DMS 273 treated with DMSO at 0.1 percent for 48 hours (cell line): ENCODE data around the gene NKG7.
"Not testable (repeated sequence)": the region's sequence is repeated elsewhere in the genome, so short reads cannot be mapped to it uniquely, and the experiment has no call there.

Source experiments
- DNase-seq: peaks from one replicate; lab custom pipeline; 2025; lab: John Stamatoyannopoulos, UW

The NKG7 gene, protein sequence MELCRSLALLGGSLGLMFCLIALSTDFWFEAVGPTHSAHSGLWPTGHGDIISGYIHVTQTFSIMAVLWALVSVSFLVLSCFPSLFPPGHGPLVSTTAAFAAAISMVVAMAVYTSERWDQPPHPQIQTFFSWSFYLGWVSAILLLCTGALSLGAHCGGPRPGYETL

GRCh38 chr19:51372649-51373504, at the start of gene NKG7:
NKG7 (minus strand) TSS chr19:51372654; CDS start chr19:51372535, 119 bp downstream.
- DNase-seq, result no peak

GRCh38 chr19:51422053-51422448, 49.6 kb upstream of the NKG7 start:
- no peak for DNase-seq

DNA sequence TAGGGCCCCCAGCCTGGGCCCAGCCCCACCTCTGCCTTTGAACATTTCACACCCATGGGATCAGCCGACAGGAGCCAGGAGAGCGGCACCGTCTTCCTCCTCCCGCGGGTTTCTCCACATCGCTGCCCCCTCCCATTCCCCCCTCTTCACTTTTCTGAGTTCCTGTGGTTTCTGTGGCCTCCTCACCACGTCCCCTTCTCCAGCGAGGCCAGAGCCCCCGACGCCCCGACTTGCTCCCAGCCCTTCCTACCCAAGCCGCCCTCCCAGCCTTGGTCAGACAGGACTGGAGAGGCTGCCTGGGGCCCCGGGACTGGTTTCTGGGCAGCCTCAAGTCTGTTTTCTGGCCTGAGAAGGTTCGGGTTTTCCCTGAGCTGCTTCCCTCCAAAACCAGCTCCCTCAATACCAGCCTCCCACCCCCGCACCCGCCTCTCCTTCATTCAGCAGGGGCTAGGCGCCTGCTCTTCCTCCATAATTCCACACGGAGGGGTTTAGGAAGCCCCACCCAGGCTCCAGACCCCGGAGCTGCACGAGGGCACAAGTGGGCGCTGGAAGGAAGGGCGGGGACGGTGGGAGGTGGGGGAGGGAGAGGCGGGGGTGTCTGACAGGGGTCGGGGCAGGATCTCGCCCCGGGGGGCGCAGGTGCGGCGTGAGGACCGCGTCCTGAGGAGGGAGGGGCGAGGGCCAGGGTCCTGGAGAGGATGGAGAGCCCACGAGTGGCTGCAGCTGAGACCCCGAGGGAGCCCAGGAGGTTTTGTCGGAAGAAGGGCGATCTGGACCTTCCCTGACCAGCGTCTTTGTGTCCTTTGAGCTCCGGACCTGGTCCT, 49.0 kb upstream of the NKG7 start:
- DNase-seq, result no peak

DNA sequence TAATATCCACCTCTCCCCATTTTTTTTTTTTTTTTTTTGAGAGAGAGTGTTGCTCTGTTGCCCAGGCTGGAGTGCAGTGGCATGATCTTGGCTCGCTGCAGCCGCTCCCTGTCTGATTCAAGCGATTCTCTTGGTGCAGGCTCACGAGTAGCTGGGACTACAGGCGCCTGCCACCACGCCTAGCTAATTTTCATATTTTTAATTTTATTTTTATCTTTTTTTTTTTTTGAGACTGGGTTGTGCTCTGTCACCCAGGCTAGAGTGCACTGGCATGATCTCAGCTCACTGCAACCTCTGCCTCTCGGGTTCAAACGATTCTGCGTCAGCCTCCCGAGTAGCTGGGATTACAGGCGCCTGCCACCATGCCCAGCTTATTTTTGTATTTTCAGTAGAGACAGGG, 48.1 kb upstream of the NKG7 start:
- DNase-seq, result not testable (repeated sequence)

DNA sequence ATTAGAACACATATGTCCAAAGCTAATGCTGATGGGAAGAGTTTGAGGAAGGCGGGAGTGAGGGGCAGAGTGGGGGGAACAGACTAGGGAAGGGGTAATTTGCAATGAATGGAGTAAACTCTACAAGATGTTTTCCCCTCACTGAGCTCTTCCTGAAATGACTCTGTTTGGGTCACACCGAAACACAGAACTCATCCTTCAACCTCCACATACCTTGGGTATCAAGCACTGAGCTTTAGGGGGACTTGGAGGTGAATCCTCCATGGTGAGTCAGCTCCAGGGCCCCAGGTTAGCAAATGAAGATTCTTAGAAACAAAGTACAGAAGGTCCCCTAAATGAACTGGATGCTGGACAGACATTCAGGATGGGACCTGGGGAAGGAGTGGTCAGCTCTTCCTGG, 46.3 kb upstream of the NKG7 start:
- no peak for DNase-seq

DNA sequence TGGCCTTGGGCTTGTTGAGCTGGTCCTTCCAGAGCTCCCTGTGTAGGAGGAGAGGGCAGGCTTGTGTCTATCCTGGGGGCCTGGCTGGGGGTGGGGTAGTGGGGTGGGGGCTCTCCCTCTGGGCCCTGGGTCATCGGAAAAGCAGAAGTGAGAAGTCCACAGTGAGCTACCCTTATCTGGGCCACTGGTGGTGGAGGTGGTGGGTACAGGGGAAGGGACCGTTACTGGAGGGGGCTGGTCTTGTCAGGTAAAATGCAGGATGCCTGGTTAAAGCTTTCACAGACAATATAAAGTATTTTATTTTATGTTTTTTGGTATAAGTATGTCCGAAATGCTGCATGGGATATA, 45.3 kb upstream of the NKG7 start:
- no peak for DNase-seq

- no peak for DNase-seq
These were observed 44.8 kb upstream of the NKG7 start, which contains the start of gene SIGLEC10 for GRCh38 chr19:51417107-51417809. SIGLEC10 (minus strand) TSS chr19:51417642; CDS start chr19:51417581, 61 bp downstream.

GRCh38 chr19:51416422-51416821, 44.0 kb upstream of the NKG7 start:
- not testable (repeated sequence) for DNase-seq

DNA sequence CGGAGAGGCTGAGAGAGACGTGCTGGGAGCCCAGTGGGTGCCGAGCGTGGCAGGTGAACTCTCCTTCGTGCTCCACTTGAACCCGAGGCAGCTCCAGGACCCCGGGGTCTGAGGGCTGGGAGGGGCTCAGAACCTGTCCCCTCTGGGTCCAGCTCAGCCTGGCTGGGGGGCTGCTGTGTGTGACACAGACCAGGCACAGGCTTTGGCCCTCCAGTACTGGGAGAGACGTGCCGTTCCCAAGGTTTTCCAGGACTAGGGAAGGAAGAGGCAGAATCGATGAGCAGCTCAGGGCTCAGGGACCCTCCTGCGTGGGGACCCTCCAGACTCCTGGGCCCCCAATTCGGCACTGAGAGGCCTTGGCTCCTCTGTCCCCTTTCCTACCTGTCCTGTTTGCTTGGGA, 42.7 kb upstream of the NKG7 start:
- DNase-seq, result no peak

- DNase-seq, result no peak
These were observed 38.7 kb upstream of the NKG7 start for GRCh38 chr19:51410950-51411748.

GRCh38 chr19:51407511-51408131, 35.2 kb upstream of the NKG7 start:
- no peak for DNase-seq

DNA sequence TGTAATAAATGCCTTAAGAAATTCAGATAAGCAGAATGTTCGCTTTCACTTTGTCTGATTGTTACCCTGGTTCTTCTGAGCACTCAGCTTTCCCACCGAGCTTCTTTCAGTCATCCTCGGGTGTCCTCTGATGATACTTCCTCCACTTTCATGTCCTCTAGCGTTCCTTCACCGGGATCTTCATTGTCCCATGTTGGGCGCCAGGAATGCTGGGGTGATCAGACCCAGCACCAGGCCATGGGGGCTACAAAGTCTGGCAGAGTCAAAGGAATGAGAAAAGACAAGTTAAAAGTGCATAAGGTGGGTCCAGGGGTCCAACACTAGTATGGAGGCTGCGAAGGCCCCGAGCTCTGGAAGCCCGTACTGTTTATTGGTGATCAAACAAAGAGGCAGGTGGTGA, 29.7 kb upstream of the NKG7 start:
- no peak for DNase-seq

DNA sequence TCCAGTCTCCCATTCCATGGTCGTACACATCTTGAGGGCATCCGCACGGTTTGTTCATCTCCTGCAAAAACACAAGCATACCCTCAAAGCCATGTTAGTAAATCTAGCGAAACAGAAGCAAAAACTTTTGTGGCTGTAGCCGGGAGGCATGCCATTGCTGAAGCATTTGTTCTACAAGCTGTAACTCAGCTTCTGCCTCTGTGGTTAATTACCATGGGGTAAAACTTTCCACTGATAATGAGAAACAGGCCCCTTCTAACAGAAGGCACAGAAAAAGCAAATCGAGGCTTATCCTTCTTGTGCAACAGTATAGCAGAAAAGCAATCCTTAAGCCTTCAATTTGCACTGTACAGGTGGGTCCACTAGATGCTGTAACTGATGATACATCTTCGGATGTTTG, 27.5 kb upstream of the NKG7 start:
- DNase-seq, result not testable (repeated sequence)

DNA sequence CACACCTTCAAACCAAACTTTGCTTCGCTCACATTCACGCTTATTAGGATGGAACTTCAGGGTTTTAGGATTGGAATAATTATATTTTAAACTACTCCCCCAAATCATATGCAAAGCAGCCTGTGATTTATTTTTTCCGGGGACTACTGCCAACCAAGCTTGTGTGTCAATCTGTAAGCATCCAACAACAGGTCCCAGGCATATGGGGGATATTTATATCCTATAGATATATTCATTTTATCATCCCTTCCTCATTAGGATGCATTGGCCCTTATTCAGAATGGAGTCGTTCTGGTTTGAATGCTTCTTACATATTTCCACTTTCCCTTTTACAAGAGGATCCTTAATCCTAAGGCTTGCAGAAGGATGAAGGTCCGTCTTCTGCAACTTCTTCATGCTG, 26.8 kb upstream of the NKG7 start:
- DNase-seq, result no peak

DNA sequence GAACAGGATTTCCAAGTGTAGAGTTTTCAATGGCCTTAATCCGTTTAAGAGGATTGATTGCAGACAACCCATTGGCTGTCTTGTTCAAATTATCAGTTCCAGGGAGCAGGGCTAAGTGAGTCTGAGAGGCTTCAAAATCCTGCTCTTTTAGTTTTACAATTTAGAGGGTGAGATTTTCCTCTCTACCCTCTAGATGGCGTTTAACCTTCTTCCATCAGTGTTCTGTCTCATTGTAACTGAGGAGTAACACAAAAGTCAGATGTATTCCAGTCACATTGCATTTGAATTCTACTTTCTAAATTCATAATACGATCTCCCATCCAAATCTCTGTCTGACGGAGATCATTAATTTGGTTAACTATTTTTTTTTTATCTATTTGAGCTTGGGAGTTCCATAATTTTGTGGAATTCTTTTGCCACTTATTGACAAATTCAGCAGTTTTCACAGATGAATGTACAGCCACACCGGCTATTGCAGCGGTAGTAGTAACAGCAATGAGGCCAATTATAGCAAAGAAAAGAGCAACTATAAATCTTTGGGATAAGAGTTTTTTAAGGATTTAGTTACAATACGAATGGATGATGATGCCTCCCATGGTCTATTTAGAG, 25.7 kb upstream of the NKG7 start:
- DNase-seq, result no peak

DNA sequence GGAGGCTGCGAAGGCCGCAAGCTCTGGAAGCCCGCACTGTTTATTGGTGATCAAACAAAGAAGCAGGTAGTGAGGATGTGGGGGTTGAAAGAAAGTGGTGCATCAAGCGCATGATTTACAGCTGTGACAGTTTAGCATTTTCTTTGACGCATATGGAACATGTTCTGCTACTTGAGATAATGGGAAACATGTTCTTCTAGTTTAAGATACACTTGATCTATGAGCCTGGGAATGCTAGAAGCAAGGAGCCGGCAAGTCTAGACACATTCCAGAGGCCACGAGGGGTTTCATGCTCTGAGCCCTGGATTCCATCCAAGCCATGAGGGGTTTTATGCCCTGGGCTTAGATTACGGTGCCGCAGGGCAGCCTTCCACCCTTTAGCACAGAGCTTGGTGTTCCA, 25.0 kb upstream of the NKG7 start:
- not testable (repeated sequence) for DNase-seq

DNA sequence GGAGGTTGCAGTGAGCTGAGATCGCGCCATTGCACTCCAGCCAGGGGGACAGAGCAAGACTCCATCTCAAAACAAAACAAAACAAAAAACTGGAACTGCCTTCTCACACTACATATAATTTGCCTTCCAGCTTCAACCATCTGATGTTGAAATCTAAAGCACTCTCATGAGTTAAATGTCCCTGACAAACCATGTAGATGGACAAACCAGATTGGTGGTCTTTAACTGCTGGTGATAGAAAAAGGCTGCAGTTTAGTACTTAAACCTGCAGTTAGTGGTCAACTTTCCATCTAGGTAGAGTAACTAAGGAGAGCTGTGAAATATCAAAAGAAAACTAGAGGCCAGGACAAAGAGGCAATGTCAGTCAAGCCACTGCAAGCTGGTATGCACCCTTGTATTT, 23.7 kb upstream of the NKG7 start:
- no peak for DNase-seq

- DNase-seq, result peak; percentile 97
These were observed 21.8 kb upstream of the NKG7 start for GRCh38 chr19:51394050-51394836.

DNA sequence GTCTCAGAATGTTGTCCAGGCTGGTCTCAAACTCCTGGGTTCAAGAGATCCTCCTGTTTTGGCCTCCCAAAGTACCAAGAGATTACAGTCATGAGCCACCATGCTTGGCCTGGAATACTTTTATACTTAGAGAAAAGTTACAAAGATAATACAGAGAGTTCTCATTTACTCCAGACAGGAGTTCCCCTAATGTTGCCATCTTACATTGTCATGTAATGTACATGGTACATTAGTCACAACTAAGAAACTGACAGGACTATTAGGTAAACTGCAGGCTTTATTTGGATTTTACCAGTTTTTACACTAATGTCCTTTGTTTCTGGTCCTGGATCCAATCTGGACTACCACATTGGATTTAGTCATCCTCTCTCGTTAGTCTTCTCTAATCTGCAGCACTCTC, 20.2 kb upstream of the NKG7 start:
- no peak for DNase-seq
